Peyer's patch (tissue), 4 donors: Measurements from ENCODE around the gene ELFN1.

ENCODE experiments used
- CTCF ChIP-seq, 6 experiments: fragments of 450-650 bp in 4 of 6; fragments of 200-600 bp in 2 of 6; sonication (generic) in 1 of 6; IDR thresholded peaks; one replicate each; pipeline ENCODE4 v1.5.1; 2017 to 2019; ENCODE audit warnings: antibody characterized with exemption in 6 of 6, mild to moderate bottlenecking in 3 of 6, moderate library complexity in 1 of 6
- POLR2A ChIP-seq, 2 donors: fragments of 450-650 bp; IDR thresholded peaks; one replicate each; pipeline ENCODE4 v1.5.1; 2017; ENCODE audit warnings: antibody characterized with exemption in 2 of 2, mild to moderate bottlenecking in 2 of 2, moderate library complexity in 2 of 2

- TF ChIP-seq CTCF (IDR thresholded peaks at IDR 0.05), result no peak
- TF ChIP-seq POLR2A (IDR thresholded peaks at IDR 0.05), result no peak
These were observed 98.8 kb downstream of the ELFN1 start for GRCh38 chr7:1768832-1769231.
